Adrenal gland (tissue), 5 donors: ENCODE data around the gene PLPP7.

Experiments
- CTCF ChIP-seq, 6 experiments: fragments of 450-650 bp in 4 of 6; fragments of 200-600 bp in 2 of 6; sonication (generic) in 1 of 6; IDR thresholded peaks; 1 replicate in 5 of 6; 2 replicates in 1 of 6; pipeline versions ENCODE4 v1.5.1 to v1.8.0; 2016 to 2021; ENCODE audit warnings: antibody characterized with exemption in 6 of 6, mild to moderate bottlenecking in 2 of 6, moderate library complexity in 1 of 6
- POLR2A ChIP-seq, 2 donors: fragments of 450-650 bp; IDR thresholded peaks; one replicate each; pipeline ENCODE4 v1.6.1; 2017; ENCODE audit warnings: antibody characterized with exemption in 2 of 2, mild to moderate bottlenecking in 2 of 2, moderate library complexity in 1 of 2
- donor health status: DM: no; HTN: no; CAD: no.

- TF ChIP-seq CTCF (IDR thresholded peaks at IDR 0.05): no peak
- TF ChIP-seq POLR2A (IDR thresholded peaks at IDR 0.05): no peak
These were observed 18.5 kb downstream of the PLPP7 start for GRCh38 chr9:131307974-131308373.
